Measurements from ENCODE around the gene SLCO1B3. TPM values are rescaled to one million over a fixed set of nuclear protein-coding genes. Genes with fewer than 3 reads are reported as not detected.

The SLCO1B3 gene
- total RNA-seq, 6 experiments from 2014 or later: 21.3 to 245 (median 65.4) TPM

- intact Hi-C loops (cut with DNase I): no loop called here
- Histone ChIP-seq H3K27me3 (no peaks in the 10 kb centered on the region), H3K36me3 (no peaks in the 10 kb centered on the region), H3K9me3 (no peaks in the 10 kb centered on the region), H3K4me3 (no peak overlapping the region), H3K27ac (no peak overlapping the region), H3K4me1 (no peaks in the 10 kb centered on the region)
- TF ChIP-seq, protein P1, sequence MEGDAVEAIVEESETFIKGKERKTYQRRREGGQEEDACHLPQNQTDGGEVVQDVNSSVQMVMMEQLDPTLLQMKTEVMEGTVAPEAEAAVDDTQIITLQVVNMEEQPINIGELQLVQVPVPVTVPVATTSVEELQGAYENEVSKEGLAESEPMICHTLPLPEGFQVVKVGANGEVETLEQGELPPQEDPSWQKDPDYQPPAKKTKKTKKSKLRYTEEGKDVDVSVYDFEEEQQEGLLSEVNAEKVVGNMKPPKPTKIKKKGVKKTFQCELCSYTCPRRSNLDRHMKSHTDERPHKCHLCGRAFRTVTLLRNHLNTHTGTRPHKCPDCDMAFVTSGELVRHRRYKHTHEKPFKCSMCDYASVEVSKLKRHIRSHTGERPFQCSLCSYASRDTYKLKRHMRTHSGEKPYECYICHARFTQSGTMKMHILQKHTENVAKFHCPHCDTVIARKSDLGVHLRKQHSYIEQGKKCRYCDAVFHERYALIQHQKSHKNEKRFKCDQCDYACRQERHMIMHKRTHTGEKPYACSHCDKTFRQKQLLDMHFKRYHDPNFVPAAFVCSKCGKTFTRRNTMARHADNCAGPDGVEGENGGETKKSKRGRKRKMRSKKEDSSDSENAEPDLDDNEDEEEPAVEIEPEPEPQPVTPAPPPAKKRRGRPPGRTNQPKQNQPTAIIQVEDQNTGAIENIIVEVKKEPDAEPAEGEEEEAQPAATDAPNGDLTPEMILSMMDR (IDR thresholded peaks at IDR 0.05): no peak
- TF ChIP-seq POLR2A (IDR thresholded peaks at IDR 0.05): no peak
- no peak for ATAC-seq
- 80% methylated on average over 1 of the region's 1 CpG for WGBS (ENCODE audit: insufficient coverage, low coverage, low lambda C conversion rate, missing lambda C conversion rate)
- no peak for DNase-seq
These were observed 17.5 kb upstream of the SLCO1B3 start for GRCh38 chr12:20792971-20793370.

DNA sequence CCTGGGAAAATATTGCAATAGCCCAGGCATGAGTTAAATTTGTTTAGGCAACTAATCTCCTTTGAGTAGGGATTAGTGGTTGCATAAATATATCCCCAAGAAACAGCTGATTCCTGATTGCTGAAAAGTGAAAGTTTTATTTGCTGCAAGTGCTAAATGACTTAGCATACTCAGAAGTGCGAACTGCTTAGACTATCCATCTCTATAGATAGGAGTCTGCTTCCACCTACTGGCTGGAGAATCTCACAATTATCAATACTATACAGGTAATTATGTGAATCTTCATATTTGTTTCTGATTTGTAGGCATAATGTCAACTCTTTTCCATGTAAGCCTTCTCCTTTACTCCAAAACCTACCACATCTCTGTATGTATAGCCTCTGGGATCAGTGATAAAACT, 12.0 kb upstream of the SLCO1B3 start:
- H3K4me3 ChIP-seq: no peak overlapping the region
- DNase-seq (no peak), ATAC-seq (peak; percentile 90 to 94 (median 94))
- H3K4me1 ChIP-seq: peaks cover 0 to 18% (median 0%) of the 10 kb centered on the region in 4 donors
- H3K27me3 ChIP-seq: no peaks in the 10 kb centered on the region
- WGBS (ENCODE audit: insufficient coverage, low coverage, low lambda C conversion rate, missing lambda C conversion rate): 7% methylated on average over 1 of the region's 1 CpG
- TF ChIP-seq POLR2A (IDR thresholded peaks at IDR 0.05): no peak
- TF ChIP-seq, protein P1 (IDR thresholded peaks at IDR 0.05): peak; percentile 46 to 64 (median 59)
- no peaks in the 10 kb centered on the region for H3K9me3 ChIP-seq
- H3K27ac ChIP-seq: no peak overlapping the region
- intact Hi-C loops (cut with DNase I): no loop called here
- H3K36me3 ChIP-seq: no peaks in the 10 kb centered on the region

- WGBS (ENCODE audit: insufficient coverage, low coverage, low lambda C conversion rate, missing lambda C conversion rate): 67% methylated on average over 1 of the region's 1 CpG
- no peaks in the 10 kb centered on the region for H3K36me3 ChIP-seq
- H3K4me1 ChIP-seq: peaks cover 0 to 18% (median 0%) of the 10 kb centered on the region in 4 donors
- no peak for TF ChIP-seq POLR2A (IDR thresholded peaks at IDR 0.05)
- TF ChIP-seq, protein P1 (IDR thresholded peaks at IDR 0.05): no peak
- DNase-seq (no peak), ATAC-seq (peak in 2 of 4 donors; percentile 14 to 28)
- no peaks in the 10 kb centered on the region for H3K9me3 ChIP-seq
- intact Hi-C loops (cut with DNase I): no loop called here
- H3K27ac ChIP-seq: no peak overlapping the region
- no peaks in the 10 kb centered on the region for H3K27me3 ChIP-seq
- H3K4me3 ChIP-seq: peak overlapping the region in 1 of 3 donors; percentile 11
These were observed 10.3 kb upstream of the SLCO1B3 start for GRCh38 chr12:20800160-20800559.

DNA sequence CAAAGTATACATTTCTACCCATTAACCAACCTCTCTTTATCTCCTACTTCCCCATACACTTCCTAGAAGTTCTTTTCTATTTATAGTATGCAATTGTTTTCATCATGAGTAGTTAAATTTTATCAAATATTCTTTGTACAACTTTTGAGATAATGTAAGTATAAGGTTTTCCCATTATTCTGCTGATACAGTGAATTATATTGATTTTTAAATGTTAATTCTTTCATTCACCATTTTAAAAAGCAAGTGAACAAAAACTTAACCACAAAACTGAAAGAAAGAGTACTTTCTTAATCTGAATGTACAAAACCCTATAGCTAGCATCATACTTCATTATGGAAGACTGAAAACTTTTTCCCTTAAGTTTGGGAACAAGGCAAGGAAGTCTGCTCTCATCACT, 9.5 kb upstream of the SLCO1B3 start:
- Histone ChIP-seq H3K27me3 (no peaks in the 10 kb centered on the region), H3K4me3 (no peak overlapping the region), H3K27ac (no peak overlapping the region), H3K4me1 (peaks cover 0 to 18% (median 0%) of the 10 kb centered on the region in 4 donors), H3K36me3 (no peaks in the 10 kb centered on the region), H3K9me3 (no peaks in the 10 kb centered on the region)
- intact Hi-C loops (cut with DNase I): no loop called here
- TF ChIP-seq POLR2A (IDR thresholded peaks at IDR 0.05): no peak
- TF ChIP-seq, protein P1 (IDR thresholded peaks at IDR 0.05): no peak
- ATAC-seq (no peak), DNase-seq (no peak)

DNA sequence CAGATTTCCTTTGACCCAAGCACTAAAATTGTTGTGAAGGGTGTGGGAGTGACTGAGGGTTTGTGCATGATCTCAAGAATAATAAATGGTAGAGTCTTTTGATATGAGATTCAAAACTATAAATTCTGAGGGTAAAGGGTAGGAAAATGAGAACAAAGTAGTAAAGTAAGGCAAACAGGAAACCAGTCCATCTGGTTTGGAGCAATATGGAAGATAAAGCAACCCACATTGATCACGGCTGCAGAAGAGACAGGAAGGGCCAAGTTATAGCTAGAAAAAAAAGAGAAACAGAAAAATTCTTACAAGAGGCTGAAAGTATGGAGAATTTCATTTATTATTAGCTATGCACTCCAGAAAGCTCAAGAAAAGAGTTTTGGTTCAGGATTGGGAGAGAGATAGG, 4.6 kb upstream of the SLCO1B3 start:
- no peak for ATAC-seq
- H3K4me1 ChIP-seq: peaks cover 0 to 20% (median 2%) of the 10 kb centered on the region in 4 donors
- H3K27me3 ChIP-seq: no peaks in the 10 kb centered on the region
- intact Hi-C loops (cut with DNase I): no loop called here
- H3K4me3 ChIP-seq: no peak overlapping the region
- 31% methylated on average over 1 of the region's 1 CpG for WGBS (ENCODE audit: insufficient coverage, low coverage, low lambda C conversion rate, missing lambda C conversion rate)
- H3K27ac ChIP-seq: no peak overlapping the region
- H3K36me3 ChIP-seq: no peaks in the 10 kb centered on the region
- TF ChIP-seq POLR2A (IDR thresholded peaks at IDR 0.05): no peak
- TF ChIP-seq, protein P1 (IDR thresholded peaks at IDR 0.05): no peak
- DNase-seq: no peak
- no peaks in the 10 kb centered on the region for H3K9me3 ChIP-seq

Data from right lobe of liver (tissue), 6 donors.